ENCODE results near the gene FRA10AC1.

FRA10AC1 gene

GRCh38 chr10:93726024-93726423, 23.6 kb upstream of the FRA10AC1 start:
- no peak overlapping the region for H3K4ac ChIP-seq (ENCODE audit: low read depth in 1 of 2, low read length in 2 of 2)

GRCh38 chr10:93723153-93723552, 20.8 kb upstream of the FRA10AC1 start:
- Histone ChIP-seq H3K14ac (ENCODE audit: low read length in 2 of 2) (no peak overlapping the region), H2BK12ac (ENCODE audit: low read length in 2 of 2) (no peak overlapping the region), H2AFZ (ENCODE audit: low read depth, low read length) (no peak overlapping the region), H2AK5ac (ENCODE audit: low read length, severe bottlenecking) (no peak overlapping the region), H3K36me3 (ENCODE audit: control insufficient read depth in 1 of 2, insufficient read depth in 2 of 2, low read depth in 1 of 2, low read length in 2 of 2) (no peaks in the 10 kb centered on the region), H3K27me3 (ENCODE audit: control insufficient read depth in 1 of 2, insufficient read depth in 1 of 2, low read length in 2 of 2) (peaks cover 24 to 72% of the 10 kb centered on the region in 2 experiments), H3K4ac (ENCODE audit: low read depth in 1 of 2, low read length in 2 of 2) (no peak overlapping the region), H3K9me3 (ENCODE audit: control insufficient read depth, low read length) (peaks cover 3% of the 10 kb centered on the region), H2BK120ac (ENCODE audit: low read depth, low read length) (no peak overlapping the region), H4K91ac (ENCODE audit: low read length) (no peak overlapping the region), H2BK15ac (ENCODE audit: low read depth, poor library complexity, severe bottlenecking) (no peak overlapping the region), H3K27ac (ENCODE audit: low read length, poor library complexity, severe bottlenecking) (no peak overlapping the region), H3K4me2 (ENCODE audit: low read length, poor library complexity, severe bottlenecking) (no peak overlapping the region), H3K23ac (ENCODE audit: low read length in 2 of 2) (no peak overlapping the region), H3K18ac (ENCODE audit: low read depth in 1 of 2, low read length in 2 of 2) (no peak overlapping the region), H4K8ac (ENCODE audit: low read length) (no peak overlapping the region), H3K4me1 (ENCODE audit: control insufficient read depth, insufficient read depth, low read depth, low read length) (no peaks in the 10 kb centered on the region), H2BK5ac (ENCODE audit: low read depth, low read length, poor library complexity, severe bottlenecking) (no peak overlapping the region), H3K4me3 (ENCODE audit: insufficient read depth in 1 of 2, low read depth in 1 of 2, low read length in 2 of 2) (no peak overlapping the region), H3K79me1 (replicated peaks; ENCODE audit: low read length, poor library complexity, severe bottlenecking) (no peaks in the 10 kb centered on the region), H3K9ac (ENCODE audit: low read length) (no peak overlapping the region)
- DNase-seq, result no peak
- WGBS, result 83% methylated on average over 1 of the region's 2 CpGs

More at GRCh38 chr10:93726024-93726423, 23.6 kb upstream of the FRA10AC1 start:
- H2AFZ ChIP-seq (ENCODE audit: low read depth, low read length), result no peak overlapping the region
- peaks cover 3% of the 10 kb centered on the region for H3K9me3 ChIP-seq (ENCODE audit: control insufficient read depth, low read length)
- H4K91ac ChIP-seq (ENCODE audit: low read length), result no peak overlapping the region
- no peak overlapping the region for H2AK5ac ChIP-seq (ENCODE audit: low read length, severe bottlenecking)
- no peak overlapping the region for H4K8ac ChIP-seq (ENCODE audit: low read length)
- H3K4me1 ChIP-seq (ENCODE audit: control insufficient read depth, insufficient read depth, low read depth, low read length), result no peaks in the 10 kb centered on the region
- DNase-seq, result no peak
- H2BK5ac ChIP-seq (ENCODE audit: low read depth, low read length, poor library complexity, severe bottlenecking), result no peak overlapping the region
- no CpG with 5 or more reads among the region's 1 CpG for WGBS
- no peak overlapping the region for H3K4me3 ChIP-seq (ENCODE audit: insufficient read depth in 1 of 2, low read depth in 1 of 2, low read length in 2 of 2)
- H2BK15ac ChIP-seq (ENCODE audit: low read depth, poor library complexity, severe bottlenecking), result no peak overlapping the region
- peaks cover 20 to 66% of the 10 kb centered on the region in 2 experiments for H3K27me3 ChIP-seq (ENCODE audit: control insufficient read depth in 1 of 2, insufficient read depth in 1 of 2, low read length in 2 of 2)
- no peak overlapping the region for H3K27ac ChIP-seq (ENCODE audit: low read length, poor library complexity, severe bottlenecking)
- H3K36me3 ChIP-seq (ENCODE audit: control insufficient read depth in 1 of 2, insufficient read depth in 2 of 2, low read depth in 1 of 2, low read length in 2 of 2), result no peaks in the 10 kb centered on the region
- H3K79me1 ChIP-seq (replicated peaks; ENCODE audit: low read length, poor library complexity, severe bottlenecking), result no peaks in the 10 kb centered on the region
- no peak overlapping the region for H3K23ac ChIP-seq (ENCODE audit: low read length in 2 of 2)
- no peak overlapping the region for H3K4me2 ChIP-seq (ENCODE audit: low read length, poor library complexity, severe bottlenecking)
- no peak overlapping the region for H3K9ac ChIP-seq (ENCODE audit: low read length)
- no peak overlapping the region for H3K18ac ChIP-seq (ENCODE audit: low read depth in 1 of 2, low read length in 2 of 2)
- H2BK12ac ChIP-seq (ENCODE audit: low read length in 2 of 2), result no peak overlapping the region
- no peak overlapping the region for H2BK120ac ChIP-seq (ENCODE audit: low read depth, low read length)
- no peak overlapping the region for H3K14ac ChIP-seq (ENCODE audit: low read length in 2 of 2)

- H3K27me3 ChIP-seq (ENCODE audit: control insufficient read depth in 1 of 2, insufficient read depth in 1 of 2, low read length in 2 of 2), result peaks cover 20 to 68% of the 10 kb centered on the region in 2 experiments
- H2BK12ac ChIP-seq (ENCODE audit: low read length in 2 of 2), result no peak overlapping the region
- H3K9me3 ChIP-seq (ENCODE audit: control insufficient read depth, low read length), result peaks cover 3% of the 10 kb centered on the region
- no peak overlapping the region for H4K8ac ChIP-seq (ENCODE audit: low read length)
- H3K23ac ChIP-seq (ENCODE audit: low read length in 2 of 2), result no peak overlapping the region
- no peak overlapping the region for H2BK120ac ChIP-seq (ENCODE audit: low read depth, low read length)
- no peak overlapping the region for H3K4ac ChIP-seq (ENCODE audit: low read depth in 1 of 2, low read length in 2 of 2)
- H3K36me3 ChIP-seq (ENCODE audit: control insufficient read depth in 1 of 2, insufficient read depth in 2 of 2, low read depth in 1 of 2, low read length in 2 of 2), result no peaks in the 10 kb centered on the region
- no peak overlapping the region for H4K91ac ChIP-seq (ENCODE audit: low read length)
- H2BK5ac ChIP-seq (ENCODE audit: low read depth, low read length, poor library complexity, severe bottlenecking), result no peak overlapping the region
- H3K14ac ChIP-seq (ENCODE audit: low read length in 2 of 2), result no peak overlapping the region
- H3K4me3 ChIP-seq (ENCODE audit: insufficient read depth in 1 of 2, low read depth in 1 of 2, low read length in 2 of 2), result no peak overlapping the region
- no peaks in the 10 kb centered on the region for H3K4me1 ChIP-seq (ENCODE audit: control insufficient read depth, insufficient read depth, low read depth, low read length)
- H2AFZ ChIP-seq (ENCODE audit: low read depth, low read length), result no peak overlapping the region
- H3K79me1 ChIP-seq (replicated peaks; ENCODE audit: low read length, poor library complexity, severe bottlenecking), result no peaks in the 10 kb centered on the region
- H2AK5ac ChIP-seq (ENCODE audit: low read length, severe bottlenecking), result no peak overlapping the region
- H3K9ac ChIP-seq (ENCODE audit: low read length), result no peak overlapping the region
- H3K18ac ChIP-seq (ENCODE audit: low read depth in 1 of 2, low read length in 2 of 2), result no peak overlapping the region
- H2BK15ac ChIP-seq (ENCODE audit: low read depth, poor library complexity, severe bottlenecking), result no peak overlapping the region
- H3K27ac ChIP-seq (ENCODE audit: low read length, poor library complexity, severe bottlenecking), result no peak overlapping the region
- no peak for DNase-seq
- H3K4me2 ChIP-seq (ENCODE audit: low read length, poor library complexity, severe bottlenecking), result no peak overlapping the region
Observed at GRCh38 chr10:93722550-93722949, 20.2 kb upstream of the FRA10AC1 start.

GRCh38 chr10:93719901-93720300, 17.5 kb upstream of the FRA10AC1 start:
- H4K91ac ChIP-seq (ENCODE audit: low read length), result no peak overlapping the region
- no peak overlapping the region for H2BK15ac ChIP-seq (ENCODE audit: low read depth, poor library complexity, severe bottlenecking)
- no peak overlapping the region for H4K8ac ChIP-seq (ENCODE audit: low read length)
- WGBS, result 88% methylated on average over 2 of the region's 3 CpGs
- no peak overlapping the region for H3K18ac ChIP-seq (ENCODE audit: low read depth in 1 of 2, low read length in 2 of 2)
- H3K79me1 ChIP-seq (replicated peaks; ENCODE audit: low read length, poor library complexity, severe bottlenecking), result no peaks in the 10 kb centered on the region
- H3K9ac ChIP-seq (ENCODE audit: low read length), result no peak overlapping the region
- H2AK5ac ChIP-seq (ENCODE audit: low read length, severe bottlenecking), result no peak overlapping the region
- H3K4me1 ChIP-seq (ENCODE audit: control insufficient read depth, insufficient read depth, low read depth, low read length), result no peaks in the 10 kb centered on the region
- H2BK5ac ChIP-seq (ENCODE audit: low read depth, low read length, poor library complexity, severe bottlenecking), result no peak overlapping the region
- H3K23ac ChIP-seq (ENCODE audit: low read length in 2 of 2), result no peak overlapping the region
- no peak overlapping the region for H2BK12ac ChIP-seq (ENCODE audit: low read length in 2 of 2)
- H3K27me3 ChIP-seq (ENCODE audit: control insufficient read depth in 1 of 2, insufficient read depth in 1 of 2, low read length in 2 of 2), result peaks cover 6 to 49% of the 10 kb centered on the region in 2 experiments
- no peak overlapping the region for H3K27ac ChIP-seq (ENCODE audit: low read length, poor library complexity, severe bottlenecking)
- no peaks in the 10 kb centered on the region for H3K36me3 ChIP-seq (ENCODE audit: control insufficient read depth in 1 of 2, insufficient read depth in 2 of 2, low read depth in 1 of 2, low read length in 2 of 2)
- no peak overlapping the region for H2AFZ ChIP-seq (ENCODE audit: low read depth, low read length)
- H2BK120ac ChIP-seq (ENCODE audit: low read depth, low read length), result no peak overlapping the region
- DNase-seq, result no peak
- H3K14ac ChIP-seq (ENCODE audit: low read length in 2 of 2), result no peak overlapping the region
- no peak overlapping the region for H3K4me3 ChIP-seq (ENCODE audit: insufficient read depth in 1 of 2, low read depth in 1 of 2, low read length in 2 of 2)
- no peaks in the 10 kb centered on the region for H3K9me3 ChIP-seq (ENCODE audit: control insufficient read depth, low read length)
- H3K4ac ChIP-seq (ENCODE audit: low read depth in 1 of 2, low read length in 2 of 2), result no peak overlapping the region
- H3K4me2 ChIP-seq (ENCODE audit: low read length, poor library complexity, severe bottlenecking), result no peak overlapping the region
